Glomerular visceral epithelial cell (primary cell): ENCODE results near the gene FARP1.

Source experiments
- DNase-seq: peaks from one replicate; pipeline ENCODE4 v3.0.0-alpha.2; 2016; ENCODE audit errors: extremely low spot score

The FARP1 gene

GRCh38 chr13:98328511-98328910 is 185.6 kb downstream of the FARP1 start:
- no peak for DNase-seq

- no peak for DNase-seq
Measured at GRCh38 chr13:98332222-98332621, 189.3 kb downstream of the FARP1 start.

GRCh38 chr13:98332691-98333090 is 189.8 kb downstream of the FARP1 start:
- no peak for DNase-seq

- no peak for DNase-seq
Measured at GRCh38 chr13:98333486-98333885, 190.6 kb downstream of the FARP1 start.

- no peak for DNase-seq
Measured at GRCh38 chr13:98334620-98335205, 191.8 kb downstream of the FARP1 start.

GRCh38 chr13:98335721-98336120 is 192.8 kb downstream of the FARP1 start:
- no peak for DNase-seq

- no peak for DNase-seq
Measured at GRCh38 chr13:98338310-98338709, 195.4 kb downstream of the FARP1 start.

- no peak for DNase-seq
Measured at GRCh38 chr13:98339684-98340425, 197.0 kb downstream of the FARP1 start.

GRCh38 chr13:98342953-98343352 is 200.1 kb downstream of the FARP1 start:
- no peak for DNase-seq

- no peak for DNase-seq
Measured at GRCh38 chr13:98343461-98343860, 200.6 kb downstream of the FARP1 start.

- no peak for DNase-seq
Measured at GRCh38 chr13:98344392-98344791, 201.5 kb downstream of the FARP1 start.

GRCh38 chr13:98345107-98345935 is 202.4 kb downstream of the FARP1 start:
- no peak for DNase-seq

GRCh38 chr13:98346904-98347636 is 204.2 kb downstream of the FARP1 start:
- DNase-seq, result no peak

- DNase-seq, result no peak
Measured at GRCh38 chr13:98347756-98348155, 204.9 kb downstream of the FARP1 start.

GRCh38 chr13:98348466-98349200 is 205.7 kb downstream of the FARP1 start:
- no peak for DNase-seq

GRCh38 chr13:98349731-98350305 is 206.9 kb downstream of the FARP1 start:
- DNase-seq, result no peak

GRCh38 chr13:98350746-98351330 is 207.9 kb downstream of the FARP1 start:
- DNase-seq, result no peak

- DNase-seq, result no peak
Measured at GRCh38 chr13:98351636-98352035, 208.7 kb downstream of the FARP1 start.

GRCh38 chr13:98352226-98352625 is 209.3 kb downstream of the FARP1 start:
- DNase-seq, result no peak

GRCh38 chr13:98353750-98354149 is 210.9 kb downstream of the FARP1 start:
- DNase-seq, result no peak

- DNase-seq, result no peak
Measured at GRCh38 chr13:98358937-98359336, 216.0 kb downstream of the FARP1 start.
